Cardiac fibroblast (primary cell): ENCODE data around the gene NMBR.
"Not testable (repeated sequence)": the region's sequence is repeated elsewhere in the genome, so short reads cannot be mapped to it uniquely, and the experiment has no call there.

ENCODE experiments used
- DNase-seq, 2 donors: peaks; one replicate each; pipeline versions ENCODE4 v3.0.0 to v3.0.0-alpha.2; 2010; ENCODE audit warnings: low read depth in 2 of 2
- H3K4me3 ChIP-seq, 2 donors: replicated peaks in 1 of 2; 1 replicate in 1 of 2; 2 replicates in 1 of 2; pipeline ENCODE4 v1.5.1; 2011; ENCODE audit warnings: low read depth in 2 of 2, low read length in 2 of 2, mild to moderate bottlenecking in 2 of 2, moderate library complexity in 1 of 2
- CTCF ChIP-seq: IDR thresholded peaks from one replicate; pipeline ENCODE4 v1.5.1; 2011; ENCODE audit warnings: low read depth, mild to moderate bottlenecking, low read length, inconsistent platforms

NMBR gene

GRCh38 chr6:142068416-142068815 lies 78.5 kb downstream of the NMBR start:
- DNase-seq: no peak
- no peak for TF ChIP-seq CTCF

GRCh38 chr6:142062861-142063260 lies 84.1 kb downstream of the NMBR start:
- H3K4me3 ChIP-seq, DNase-seq: not testable (repeated sequence)

More at GRCh38 chr6:142068416-142068815, 78.5 kb downstream of the NMBR start:
- H3K4me3 ChIP-seq: no peak overlapping the region

GRCh38 chr6:142058551-142059290 lies 88.2 kb downstream of the NMBR start:
- no peak overlapping the region for H3K4me3 ChIP-seq
- no peak for TF ChIP-seq CTCF
- no peak for DNase-seq

GRCh38 chr6:142055219-142055618 lies 91.7 kb downstream of the NMBR start:
- no peak for DNase-seq
- no peak overlapping the region for H3K4me3 ChIP-seq
- TF ChIP-seq CTCF: no peak

- TF ChIP-seq CTCF: no peak
- no peak overlapping the region for H3K4me3 ChIP-seq
- no peak for DNase-seq
These were observed 95.5 kb downstream of the NMBR start for GRCh38 chr6:142051404-142051803.

- H3K4me3 ChIP-seq: no peak overlapping the region
- DNase-seq: no peak
- TF ChIP-seq CTCF: no peak
These were observed 98.3 kb downstream of the NMBR start for GRCh38 chr6:142048593-142048980.

- no peak for TF ChIP-seq CTCF
- no peak for DNase-seq
- H3K4me3 ChIP-seq: no peak overlapping the region
These were observed 98.9 kb downstream of the NMBR start for GRCh38 chr6:142047934-142048592.
